RCC 7860 (cell line): Measurements from ENCODE around the gene RAB7B.

Experiments used
- DNase-seq: peaks from one replicate; pipeline ENCODE4 v3.0.0-alpha.2; 2015; ENCODE audit warnings: low spot score
- FAIRE-seq: peaks from 2 replicates; lab custom pipeline; 2012; peaks lifted over from hg19 to GRCh38; lab: Jason Lieb, UNC

RAB7B gene

GRCh38 chr1:205930799-205931281, 72.4 kb downstream of the RAB7B start:
- DNase-seq: no peak
- FAIRE-seq: no peak

- FAIRE-seq (no peak), DNase-seq (no peak)
These were observed 73.0 kb downstream of the RAB7B start for GRCh38 chr1:205930195-205930577.

- DNase-seq (no peak), FAIRE-seq (no peak)
These were observed 73.5 kb downstream of the RAB7B start for GRCh38 chr1:205929496-205930194.

- DNase-seq (no peak), FAIRE-seq (no peak)
These were observed 74.9 kb downstream of the RAB7B start for GRCh38 chr1:205928317-205928716.

- no peak for FAIRE-seq
- DNase-seq: no peak
These were observed 75.5 kb downstream of the RAB7B start for GRCh38 chr1:205927676-205928075.

GRCh38 chr1:205927247-205927646, 75.9 kb downstream of the RAB7B start:
- DNase-seq: no peak
- FAIRE-seq: no peak
